UCSD-AML1 (cell line): ENCODE data around the gene EGFLAM.
"Not testable (repeated sequence)": the region's sequence is repeated elsewhere in the genome, so short reads cannot be mapped to it uniquely, and the experiment has no call there.

ENCODE experiments used
- DNase-seq: peaks from one replicate; lab custom pipeline; 2025; ENCODE audit not compliant: unreplicated experiment; lab: John Stamatoyannopoulos, UW

Gene EGFLAM

GRCh38 chr5:38323645-38324295 lies 65.4 kb downstream of the EGFLAM start:
- no peak for DNase-seq

- DNase-seq: no peak
These were observed 70.9 kb downstream of the EGFLAM start for GRCh38 chr5:38329132-38329715.

- DNase-seq: no peak
These were observed 71.8 kb downstream of the EGFLAM start for GRCh38 chr5:38330207-38330606.

- no peak for DNase-seq
These were observed 73.5 kb downstream of the EGFLAM start for GRCh38 chr5:38331831-38332230.

GRCh38 chr5:38333181-38333580 lies 74.8 kb downstream of the EGFLAM start:
- DNase-seq: not testable (repeated sequence)

GRCh38 chr5:38338455-38338854 lies 80.1 kb downstream of the EGFLAM start:
- DNase-seq: no peak

GRCh38 chr5:38339446-38339845 lies 81.1 kb downstream of the EGFLAM start:
- no peak for DNase-seq

GRCh38 chr5:38341056-38341455 lies 82.7 kb downstream of the EGFLAM start:
- DNase-seq: no peak

- no peak for DNase-seq
These were observed 83.3 kb downstream of the EGFLAM start for GRCh38 chr5:38341641-38342040.

- no peak for DNase-seq
These were observed 83.9 kb downstream of the EGFLAM start for GRCh38 chr5:38342261-38342660.

- DNase-seq: no peak
These were observed 86.5 kb downstream of the EGFLAM start for GRCh38 chr5:38344891-38345290.

GRCh38 chr5:38346593-38346992 lies 88.2 kb downstream of the EGFLAM start:
- DNase-seq: no peak

- no peak for DNase-seq
These were observed 88.8 kb downstream of the EGFLAM start for GRCh38 chr5:38347040-38347763.

GRCh38 chr5:38347896-38348295 lies 89.5 kb downstream of the EGFLAM start:
- no peak for DNase-seq

GRCh38 chr5:38360323-38361061 lies 102.1 kb downstream of the EGFLAM start:
- no peak for DNase-seq

- no peak for DNase-seq
These were observed 104.4 kb downstream of the EGFLAM start for GRCh38 chr5:38362713-38363112.

- no peak for DNase-seq
These were observed 106.5 kb downstream of the EGFLAM start for GRCh38 chr5:38364825-38365224.

GRCh38 chr5:38367410-38367809 lies 109.1 kb downstream of the EGFLAM start:
- no peak for DNase-seq

- no peak for DNase-seq
These were observed 109.6 kb downstream of the EGFLAM start for GRCh38 chr5:38367966-38368365.

- no peak for DNase-seq
These were observed 111.3 kb downstream of the EGFLAM start for GRCh38 chr5:38369692-38370091.

GRCh38 chr5:38370358-38371100 lies 112.2 kb downstream of the EGFLAM start:
- no peak for DNase-seq
